ENCODE measurements around the gene RNF144B. TPM values are rescaled to one million over a fixed set of nuclear protein-coding genes. Genes with fewer than 3 reads are reported as not detected.

The RNF144B gene
- polyA plus RNA-seq, 3 donors: 25.6 to 31.0 (median 27.9) TPM

DNA sequence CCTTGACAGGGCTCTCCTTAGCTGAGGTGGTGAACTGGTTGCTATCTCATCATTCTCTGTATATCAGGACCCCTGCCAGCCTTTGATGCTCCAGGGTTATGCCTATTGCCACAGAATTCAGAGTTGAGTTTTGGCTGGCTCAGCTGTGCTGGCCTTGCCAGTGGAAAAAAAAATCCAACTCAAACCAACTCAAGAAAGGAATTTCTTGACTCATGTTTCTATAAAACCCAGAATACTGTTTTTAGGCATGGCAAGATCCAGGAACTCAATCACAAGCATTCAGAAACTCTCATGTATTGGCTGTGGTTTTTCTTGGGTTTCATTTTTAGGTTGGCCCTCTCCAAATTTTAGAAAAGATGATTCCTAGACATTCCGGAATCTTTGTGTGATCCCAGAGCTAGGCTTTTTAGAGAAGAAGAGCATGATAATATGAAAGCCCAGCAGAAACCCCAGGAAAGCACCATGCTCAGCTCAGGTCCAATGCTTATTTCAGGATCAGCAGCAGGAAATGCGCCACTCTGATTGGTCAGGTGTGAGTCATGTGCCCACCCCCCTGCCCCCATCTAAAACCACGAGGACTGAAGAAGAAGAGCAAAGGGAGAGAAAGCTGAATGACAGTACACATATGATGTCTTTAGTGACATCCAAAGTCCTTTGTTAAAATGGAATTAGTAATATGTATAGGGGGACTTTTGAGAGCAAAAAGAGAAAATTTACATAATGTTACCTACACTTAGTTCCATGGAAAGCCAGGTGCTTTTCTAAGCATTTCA lies 122.9 kb downstream of the RNF144B start:
- no peak overlapping the region for H3K9ac ChIP-seq (ENCODE audit: insufficient read depth, low read length, poor library complexity, severe bottlenecking)
- Mint-ChIP-seq H3K27me3 (ENCODE audit: low read depth in 3 of 3) (peaks cover 0 to 3% (median 2%) of the 10 kb centered on the region in 3 donors), H3K4me1 (peaks cover 4% of the 10 kb centered on the region), H3K9me3 (peaks cover 0 to 5% (median 0%) of the 10 kb centered on the region in 7 donors), H3K4me3 (no peak overlapping the region), H3K27ac (peak overlapping the region in 1 of 7 donors; percentile 55), H3K36me3 (no peaks in the 10 kb centered on the region)
- intact Hi-C loops (cut with micrococcal nuclease): loop anchor here (10.0 kb wide), 2 partner anchors 75 to 115 kb away; no protein-coding TSS in a partner anchor
- no peak overlapping the region for H3K4me3 ChIP-seq (replicated peaks in 1 of 3; ENCODE audit: low read depth in 2 of 3, low read length in 3 of 3)
- H3K27me3 ChIP-seq (ENCODE audit: control insufficient read depth in 2 of 2, insufficient read depth in 2 of 2, low read length in 2 of 2): no peaks in the 10 kb centered on the region
- no peaks in the 10 kb centered on the region for H4K20me1 ChIP-seq (ENCODE audit: insufficient read depth, low read length)
- TF ChIP-seq, protein P1, sequence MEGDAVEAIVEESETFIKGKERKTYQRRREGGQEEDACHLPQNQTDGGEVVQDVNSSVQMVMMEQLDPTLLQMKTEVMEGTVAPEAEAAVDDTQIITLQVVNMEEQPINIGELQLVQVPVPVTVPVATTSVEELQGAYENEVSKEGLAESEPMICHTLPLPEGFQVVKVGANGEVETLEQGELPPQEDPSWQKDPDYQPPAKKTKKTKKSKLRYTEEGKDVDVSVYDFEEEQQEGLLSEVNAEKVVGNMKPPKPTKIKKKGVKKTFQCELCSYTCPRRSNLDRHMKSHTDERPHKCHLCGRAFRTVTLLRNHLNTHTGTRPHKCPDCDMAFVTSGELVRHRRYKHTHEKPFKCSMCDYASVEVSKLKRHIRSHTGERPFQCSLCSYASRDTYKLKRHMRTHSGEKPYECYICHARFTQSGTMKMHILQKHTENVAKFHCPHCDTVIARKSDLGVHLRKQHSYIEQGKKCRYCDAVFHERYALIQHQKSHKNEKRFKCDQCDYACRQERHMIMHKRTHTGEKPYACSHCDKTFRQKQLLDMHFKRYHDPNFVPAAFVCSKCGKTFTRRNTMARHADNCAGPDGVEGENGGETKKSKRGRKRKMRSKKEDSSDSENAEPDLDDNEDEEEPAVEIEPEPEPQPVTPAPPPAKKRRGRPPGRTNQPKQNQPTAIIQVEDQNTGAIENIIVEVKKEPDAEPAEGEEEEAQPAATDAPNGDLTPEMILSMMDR (IDR thresholded peaks at IDR 0.05): no peak
- H3K9me3 ChIP-seq (replicated peaks in 1 of 2; ENCODE audit: control insufficient read depth in 1 of 2, insufficient read depth in 1 of 2, low read length in 2 of 2): peaks cover 0 to 4% of the 10 kb centered on the region in 2 donors
- no peaks in the 10 kb centered on the region for H3K36me3 ChIP-seq (replicated peaks in 1 of 2; ENCODE audit: control insufficient read depth in 1 of 2, insufficient read depth in 2 of 2, low read length in 2 of 2)
- H3K4me2 ChIP-seq (replicated peaks; ENCODE audit: extremely low read depth, low read length, poor library complexity, severe bottlenecking): no peak overlapping the region
- H3K79me2 ChIP-seq (ENCODE audit: insufficient read depth, low read length): no peaks in the 10 kb centered on the region
- peaks cover 6% of the 10 kb centered on the region in 2 donors for H3K4me1 ChIP-seq (ENCODE audit: control insufficient read depth in 1 of 2, insufficient read depth in 2 of 2, low read length in 2 of 2)
- no peak overlapping the region for H2AFZ ChIP-seq (ENCODE audit: insufficient read depth, low read depth, low read length, poor library complexity, severe bottlenecking)
- no peak overlapping the region for H3K27ac ChIP-seq (ENCODE audit: low read depth in 1 of 2, low read length in 2 of 2)
- 100% methylated on average over 1 of the region's 3 CpGs for WGBS (ENCODE audit: insufficient coverage)
- DNase-seq: no peak

DNA sequence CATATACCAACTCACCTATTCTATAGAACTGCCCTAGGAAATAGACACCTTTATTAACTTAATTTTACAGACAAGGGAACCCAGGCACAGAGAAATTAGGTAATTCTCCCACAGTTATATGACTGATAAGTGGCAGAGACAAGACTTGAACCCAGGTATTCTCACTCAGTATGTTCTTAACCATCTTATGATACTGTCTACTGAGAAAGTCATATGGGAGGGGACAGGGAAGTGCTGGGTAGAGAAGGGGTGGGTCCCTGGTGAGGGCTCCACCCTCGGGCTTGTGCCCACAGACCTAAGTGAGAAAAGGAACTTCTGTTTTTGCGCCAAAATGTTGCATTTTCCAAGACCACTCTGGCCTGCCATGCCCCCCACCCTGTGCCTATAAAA lies 123.5 kb downstream of the RNF144B start:
- no peaks in the 10 kb centered on the region for H3K27me3 ChIP-seq (ENCODE audit: control insufficient read depth in 2 of 2, insufficient read depth in 2 of 2, low read length in 2 of 2)
- H3K4me3 Mint-ChIP-seq: no peak overlapping the region
- no peaks in the 10 kb centered on the region for H3K79me2 ChIP-seq (ENCODE audit: insufficient read depth, low read length)
- WGBS (ENCODE audit: insufficient coverage): no CpG with 5 or more reads among the region's 2 CpGs
- no peak overlapping the region for H3K4me2 ChIP-seq (replicated peaks; ENCODE audit: extremely low read depth, low read length, poor library complexity, severe bottlenecking)
- no peak overlapping the region for H3K27ac ChIP-seq (ENCODE audit: low read depth in 1 of 2, low read length in 2 of 2)
- H3K4me1 ChIP-seq (ENCODE audit: control insufficient read depth in 1 of 2, insufficient read depth in 2 of 2, low read length in 2 of 2): peaks cover 6% of the 10 kb centered on the region in 2 donors
- TF ChIP-seq, protein P1 (IDR thresholded peaks at IDR 0.05): no peak
- H3K27ac Mint-ChIP-seq: no peak overlapping the region
- H3K9me3 Mint-ChIP-seq: peaks cover 0 to 5% (median 0%) of the 10 kb centered on the region in 7 donors
- H3K36me3 Mint-ChIP-seq: no peaks in the 10 kb centered on the region
- H3K27me3 Mint-ChIP-seq (ENCODE audit: low read depth in 3 of 3): peaks cover 0 to 3% (median 2%) of the 10 kb centered on the region in 3 donors
- intact Hi-C loops (cut with micrococcal nuclease): no loop called here
- DNase-seq: peak in 1 of 3 donors; percentile 20
- H3K4me1 Mint-ChIP-seq: peaks cover 4% of the 10 kb centered on the region
- no peak overlapping the region for H3K4me3 ChIP-seq (replicated peaks in 1 of 3; ENCODE audit: low read depth in 2 of 3, low read length in 3 of 3)
- no peak overlapping the region for H3K9ac ChIP-seq (ENCODE audit: insufficient read depth, low read length, poor library complexity, severe bottlenecking)
- no peaks in the 10 kb centered on the region for H3K36me3 ChIP-seq (replicated peaks in 1 of 2; ENCODE audit: control insufficient read depth in 1 of 2, insufficient read depth in 2 of 2, low read length in 2 of 2)
- no peak overlapping the region for H2AFZ ChIP-seq (ENCODE audit: insufficient read depth, low read depth, low read length, poor library complexity, severe bottlenecking)
- no peaks in the 10 kb centered on the region for H4K20me1 ChIP-seq (ENCODE audit: insufficient read depth, low read length)
- H3K9me3 ChIP-seq (replicated peaks in 1 of 2; ENCODE audit: control insufficient read depth in 1 of 2, insufficient read depth in 1 of 2, low read length in 2 of 2): peaks cover 0 to 4% of the 10 kb centered on the region in 2 donors
